HG03066 (cell line): ENCODE results near the gene RALGPS1.

Experiments used
- ATAC-seq: cut with Tn5 transposase; IDR thresholded peaks from one replicate; pipeline ENCODE4 v1.9.1; 2021; ENCODE audit warnings: low read depth; ENCODE audit not compliant: unreplicated experiment

RALGPS1 gene

GRCh38 chr9:126953041-126953809 lies 38.6 kb downstream of the RALGPS1 start:
- no peak for ATAC-seq

GRCh38 chr9:126955811-126956210 lies 41.2 kb downstream of the RALGPS1 start:
- no peak for ATAC-seq

- no peak for ATAC-seq
Measured at GRCh38 chr9:126956917-126957686, 42.5 kb downstream of the RALGPS1 start.

- ATAC-seq: no peak
Measured at GRCh38 chr9:126957687-126958053, 43.1 kb downstream of the RALGPS1 start.

GRCh38 chr9:126959336-126959735 lies 44.8 kb downstream of the RALGPS1 start:
- ATAC-seq: no peak

- ATAC-seq: no peak
Measured at GRCh38 chr9:126959917-126960316, 45.3 kb downstream of the RALGPS1 start.

- no peak for ATAC-seq
Measured at GRCh38 chr9:126962336-126962735, 47.8 kb downstream of the RALGPS1 start.

- no peak for ATAC-seq
Measured at GRCh38 chr9:126965077-126965476, 50.5 kb downstream of the RALGPS1 start.

GRCh38 chr9:126965541-126966428 lies 51.2 kb downstream of the RALGPS1 start:
- no peak for ATAC-seq

GRCh38 chr9:126971261-126971660 lies 56.7 kb downstream of the RALGPS1 start:
- ATAC-seq: no peak

- ATAC-seq: no peak
Measured at GRCh38 chr9:126973651-126974529, 59.3 kb downstream of the RALGPS1 start.

GRCh38 chr9:126974594-126974993 lies 60.0 kb downstream of the RALGPS1 start:
- ATAC-seq: no peak

GRCh38 chr9:126975327-126976220 lies 61.0 kb downstream of the RALGPS1 start:
- no peak for ATAC-seq

GRCh38 chr9:126979461-126979860 lies 64.9 kb downstream of the RALGPS1 start:
- ATAC-seq: no peak

GRCh38 chr9:126980231-126980630 lies 65.6 kb downstream of the RALGPS1 start:
- no peak for ATAC-seq

- no peak for ATAC-seq
Measured at GRCh38 chr9:126981218-126981617, 66.6 kb downstream of the RALGPS1 start.

- ATAC-seq: no peak
Measured at GRCh38 chr9:126982215-126983002, 67.8 kb downstream of the RALGPS1 start.

GRCh38 chr9:126983767-126984166 lies 69.2 kb downstream of the RALGPS1 start:
- ATAC-seq: no peak
